NCI-H146 treated with DMSO at 0.1 percent for 48 hours (cell line): ENCODE results near the gene TANC1.

Experiments used
- DNase-seq: peaks from one replicate; lab custom pipeline; 2025; ENCODE audit not compliant: unreplicated experiment; lab: John Stamatoyannopoulos, UW

Gene TANC1

GRCh38 chr2:158960193-158960592, 8.2 kb upstream of the TANC1 start:
- DNase-seq = no peak

GRCh38 chr2:158962074-158962473, 6.4 kb upstream of the TANC1 start:
- DNase-seq = no peak

GRCh38 chr2:158963071-158963470, 5.4 kb upstream of the TANC1 start:
- DNase-seq = no peak

- DNase-seq = no peak
Observed at GRCh38 chr2:158965107-158965506, 3.3 kb upstream of the TANC1 start.

- DNase-seq = no peak
Observed at GRCh38 chr2:158965641-158966040, 2.8 kb upstream of the TANC1 start.

- no peak for DNase-seq
Observed at GRCh38 chr2:158966312-158966711, 2.1 kb upstream of the TANC1 start.

GRCh38 chr2:158967114-158967730, 1.2 kb upstream of the TANC1 start:
- DNase-seq = no peak

- no peak for DNase-seq
Observed at GRCh38 chr2:158967731-158968395, 577 bp upstream of the TANC1 start.

GRCh38 chr2:158969162-158969714, 798 bp downstream of the TANC1 start:
- no peak for DNase-seq

- no peak for DNase-seq
Observed at GRCh38 chr2:158969715-158970240, 1.3 kb downstream of the TANC1 start.

GRCh38 chr2:158970241-158970751, 1.9 kb downstream of the TANC1 start:
- DNase-seq = no peak

- DNase-seq = no peak
Observed at GRCh38 chr2:158973116-158973956, 4.9 kb downstream of the TANC1 start.

- DNase-seq = no peak
Observed at GRCh38 chr2:158975271-158975921, 7.0 kb downstream of the TANC1 start.

GRCh38 chr2:158979772-158980171, 11.3 kb downstream of the TANC1 start:
- no peak for DNase-seq

GRCh38 chr2:158984604-158985135, 16.2 kb downstream of the TANC1 start:
- DNase-seq = no peak

GRCh38 chr2:158988501-158988900, 20.1 kb downstream of the TANC1 start:
- no peak for DNase-seq

GRCh38 chr2:158989165-158989564, 20.7 kb downstream of the TANC1 start:
- no peak for DNase-seq

GRCh38 chr2:158990397-158991214, 22.2 kb downstream of the TANC1 start:
- DNase-seq = no peak

- no peak for DNase-seq
Observed at GRCh38 chr2:158993030-158993429, 24.6 kb downstream of the TANC1 start.
